Measurements from ENCODE around the gene LYPD5. TPM values are rescaled to one million over a fixed set of nuclear protein-coding genes. Genes with fewer than 3 reads are reported as not detected.
A peak's percentile ranks its signal among the peaks of the same experiment; 100 is the strongest.

Gene LYPD5
- total and polyA plus RNA-seq, 2 of the 13 experiments (the other 11 are each of a cell fraction or from before 2014, with no cell fraction given) = not detected

DNA sequence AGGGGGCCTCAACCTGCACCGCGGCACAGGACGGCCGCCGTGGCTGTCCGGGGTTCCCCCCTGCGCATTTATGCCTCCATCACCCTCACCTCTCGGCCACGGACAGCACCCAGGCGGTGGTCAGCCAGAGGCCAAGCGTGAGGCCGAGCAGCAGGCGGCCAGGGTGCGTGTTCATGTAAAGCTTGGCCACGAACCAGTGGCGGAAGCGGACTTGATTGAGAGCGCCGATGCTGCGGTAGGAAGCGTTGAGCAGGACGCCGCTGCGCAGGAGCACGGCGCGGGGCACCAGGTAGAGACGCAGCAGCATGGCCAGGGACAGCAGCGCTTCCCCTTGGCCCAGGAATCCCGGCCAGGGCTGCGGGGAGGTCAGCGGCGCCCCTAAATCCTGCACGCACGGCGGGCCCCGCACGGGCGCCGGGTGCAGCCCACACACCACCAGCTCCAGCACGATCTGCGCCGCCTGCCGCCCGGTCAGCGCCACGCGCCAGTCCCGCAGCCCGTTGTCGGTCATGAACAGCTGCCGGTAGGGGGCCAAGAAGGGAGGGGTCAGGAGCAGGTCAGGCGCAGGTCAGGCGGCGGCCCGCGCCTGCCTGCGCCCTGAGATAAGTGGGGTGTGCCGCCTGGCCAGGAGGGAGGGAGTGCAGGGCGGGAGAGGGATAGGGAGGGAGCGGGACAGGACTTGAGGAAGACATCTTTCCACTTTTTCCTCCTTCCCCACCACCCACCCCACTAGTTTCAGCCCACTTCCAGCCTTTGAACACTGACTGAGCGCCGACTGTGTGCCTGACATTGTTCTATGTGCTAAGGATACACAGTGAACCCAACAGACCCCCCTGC lies 27.9 kb downstream of the LYPD5 start (continued):
- TF ChIP-seq, protein P1, sequence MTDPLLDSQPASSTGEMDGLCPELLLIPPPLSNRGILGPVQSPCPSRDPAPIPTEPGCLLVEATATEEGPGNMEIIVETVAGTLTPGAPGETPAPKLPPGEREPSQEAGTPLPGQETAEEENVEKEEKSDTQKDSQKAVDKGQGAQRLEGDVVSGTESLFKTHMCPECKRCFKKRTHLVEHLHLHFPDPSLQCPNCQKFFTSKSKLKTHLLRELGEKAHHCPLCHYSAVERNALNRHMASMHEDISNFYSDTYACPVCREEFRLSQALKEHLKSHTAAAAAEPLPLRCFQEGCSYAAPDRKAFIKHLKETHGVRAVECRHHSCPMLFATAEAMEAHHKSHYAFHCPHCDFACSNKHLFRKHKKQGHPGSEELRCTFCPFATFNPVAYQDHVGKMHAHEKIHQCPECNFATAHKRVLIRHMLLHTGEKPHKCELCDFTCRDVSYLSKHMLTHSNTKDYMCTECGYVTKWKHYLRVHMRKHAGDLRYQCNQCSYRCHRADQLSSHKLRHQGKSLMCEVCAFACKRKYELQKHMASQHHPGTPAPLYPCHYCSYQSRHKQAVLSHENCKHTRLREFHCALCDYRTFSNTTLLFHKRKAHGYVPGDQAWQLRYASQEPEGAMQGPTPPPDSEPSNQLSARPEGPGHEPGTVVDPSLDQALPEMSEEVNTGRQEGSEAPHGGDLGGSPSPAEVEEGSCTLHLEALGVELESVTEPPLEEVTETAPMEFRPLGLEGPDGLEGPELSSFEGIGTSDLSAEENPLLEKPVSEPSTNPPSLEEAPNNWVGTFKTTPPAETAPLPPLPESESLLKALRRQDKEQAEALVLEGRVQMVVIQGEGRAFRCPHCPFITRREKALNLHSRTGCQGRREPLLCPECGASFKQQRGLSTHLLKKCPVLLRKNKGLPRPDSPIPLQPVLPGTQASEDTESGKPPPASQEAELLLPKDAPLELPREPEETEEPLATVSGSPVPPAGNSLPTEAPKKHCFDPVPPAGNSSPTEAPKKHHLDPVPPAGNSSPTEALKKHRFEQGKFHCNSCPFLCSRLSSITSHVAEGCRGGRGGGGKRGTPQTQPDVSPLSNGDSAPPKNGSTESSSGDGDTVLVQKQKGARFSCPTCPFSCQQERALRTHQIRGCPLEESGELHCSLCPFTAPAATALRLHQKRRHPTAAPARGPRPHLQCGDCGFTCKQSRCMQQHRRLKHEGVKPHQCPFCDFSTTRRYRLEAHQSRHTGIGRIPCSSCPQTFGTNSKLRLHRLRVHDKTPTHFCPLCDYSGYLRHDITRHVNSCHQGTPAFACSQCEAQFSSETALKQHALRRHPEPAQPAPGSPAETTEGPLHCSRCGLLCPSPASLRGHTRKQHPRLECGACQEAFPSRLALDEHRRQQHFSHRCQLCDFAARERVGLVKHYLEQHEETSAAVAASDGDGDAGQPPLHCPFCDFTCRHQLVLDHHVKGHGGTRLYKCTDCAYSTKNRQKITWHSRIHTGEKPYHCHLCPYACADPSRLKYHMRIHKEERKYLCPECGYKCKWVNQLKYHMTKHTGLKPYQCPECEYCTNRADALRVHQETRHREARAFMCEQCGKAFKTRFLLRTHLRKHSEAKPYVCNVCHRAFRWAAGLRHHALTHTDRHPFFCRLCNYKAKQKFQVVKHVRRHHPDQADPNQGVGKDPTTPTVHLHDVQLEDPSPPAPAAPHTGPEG (CRISPR knock-in tag; IDR thresholded peaks at IDR 0.05) = no peak; the same call in 1 of the 2 replicates
- no peak for TF ChIP-seq HOXA7 (CRISPR knock-in tag; IDR thresholded peaks at IDR 0.05)
- TF ChIP-seq, protein P2, sequence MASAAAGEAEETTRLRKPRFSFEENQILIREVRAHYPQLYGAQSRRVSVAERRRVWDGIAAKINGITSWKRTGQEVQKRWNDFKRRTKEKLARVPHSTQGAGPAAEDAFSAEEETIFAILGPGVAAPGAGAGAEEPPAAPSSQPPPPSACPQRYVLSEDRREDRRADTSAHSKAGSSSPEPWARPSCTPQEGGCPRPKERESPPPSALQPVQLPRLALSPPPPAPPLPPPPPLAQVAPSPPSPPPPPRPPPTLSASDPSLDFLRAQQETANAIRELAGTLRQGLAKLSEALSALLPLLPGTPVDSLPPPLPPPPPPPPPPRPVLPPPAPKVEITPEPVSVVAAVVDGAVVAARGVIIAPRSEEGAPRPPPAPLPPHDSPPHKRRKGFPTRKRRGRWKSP (CRISPR knock-in tag; IDR thresholded peaks at IDR 0.05) = peak; percentile 79
- TF ChIP-seq ZZZ3 (CRISPR knock-in tag; IDR thresholded peaks at IDR 0.05; ENCODE audit: borderline replicate concordance) = peak; percentile 58; the same call in 1 of the 2 replicates
- TF ChIP-seq MED1 (CRISPR knock-in tag; IDR thresholded peaks at IDR 0.05) = no peak
- TF ChIP-seq, protein P3, sequence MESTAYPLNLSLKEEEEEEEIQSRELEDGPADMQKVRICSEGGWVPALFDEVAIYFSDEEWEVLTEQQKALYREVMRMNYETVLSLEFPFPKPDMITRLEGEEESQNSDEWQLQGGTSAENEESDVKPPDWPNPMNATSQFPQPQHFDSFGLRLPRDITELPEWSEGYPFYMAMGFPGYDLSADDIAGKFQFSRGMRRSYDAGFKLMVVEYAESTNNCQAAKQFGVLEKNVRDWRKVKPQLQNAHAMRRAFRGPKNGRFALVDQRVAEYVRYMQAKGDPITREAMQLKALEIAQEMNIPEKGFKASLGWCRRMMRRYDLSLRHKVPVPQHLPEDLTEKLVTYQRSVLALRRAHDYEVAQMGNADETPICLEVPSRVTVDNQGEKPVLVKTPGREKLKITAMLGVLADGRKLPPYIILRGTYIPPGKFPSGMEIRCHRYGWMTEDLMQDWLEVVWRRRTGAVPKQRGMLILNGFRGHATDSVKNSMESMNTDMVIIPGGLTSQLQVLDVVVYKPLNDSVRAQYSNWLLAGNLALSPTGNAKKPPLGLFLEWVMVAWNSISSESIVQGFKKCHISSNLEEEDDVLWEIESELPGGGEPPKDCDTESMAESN (CRISPR knock-in tag; conservative IDR thresholded peaks at IDR 0.05) = peak; percentile 77; the same call in 1 of the 2 replicates
- TF ChIP-seq, protein P4, sequence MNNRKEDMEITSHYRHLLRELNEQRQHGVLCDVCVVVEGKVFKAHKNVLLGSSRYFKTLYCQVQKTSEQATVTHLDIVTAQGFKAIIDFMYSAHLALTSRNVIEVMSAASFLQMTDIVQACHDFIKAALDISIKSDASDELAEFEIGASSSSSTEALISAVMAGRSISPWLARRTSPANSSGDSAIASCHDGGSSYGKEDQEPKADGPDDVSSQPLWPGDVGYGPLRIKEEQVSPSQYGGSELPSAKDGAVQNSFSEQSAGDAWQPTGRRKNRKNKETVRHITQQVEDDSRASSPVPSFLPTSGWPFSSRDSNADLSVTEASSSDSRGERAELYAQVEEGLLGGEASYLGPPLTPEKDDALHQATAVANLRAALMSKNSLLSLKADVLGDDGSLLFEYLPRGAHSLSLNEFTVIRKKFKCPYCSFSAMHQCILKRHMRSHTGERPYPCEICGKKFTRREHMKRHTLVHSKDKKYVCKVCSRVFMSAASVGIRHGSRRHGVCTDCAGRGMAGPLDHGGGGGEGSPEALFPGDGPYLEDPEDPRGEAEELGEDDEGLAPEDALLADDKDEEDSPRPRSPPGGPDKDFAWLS (CRISPR knock-in tag; IDR thresholded peaks at IDR 0.05; ENCODE audit: borderline replicate concordance) = 0 out of 2 replicates have a peak, but pooled peaks have one; percentile 44
- peak; percentile 60; the same call in 1 of the 2 replicates for TF ChIP-seq FOXC1 (CRISPR knock-in tag; IDR thresholded peaks at IDR 0.05; ENCODE audit: borderline replicate concordance)
- 0 out of 2 replicates have a peak, but pooled peaks have one; percentile 10 for TF ChIP-seq ETV5 (CRISPR knock-in tag; IDR thresholded peaks at IDR 0.05; ENCODE audit: borderline replicate concordance)
- TF ChIP-seq MAZ (IDR thresholded peaks at IDR 0.05; ENCODE audit: borderline replicate concordance, low read depth, low read length) = peak; percentile 58; the same call in 1 of the 2 replicates
- peak; percentile 93 for TF ChIP-seq MAZ (CRISPR knock-in tag; IDR thresholded peaks at IDR 0.05; ENCODE audit: low read depth)
- TF ChIP-seq, protein P5, sequence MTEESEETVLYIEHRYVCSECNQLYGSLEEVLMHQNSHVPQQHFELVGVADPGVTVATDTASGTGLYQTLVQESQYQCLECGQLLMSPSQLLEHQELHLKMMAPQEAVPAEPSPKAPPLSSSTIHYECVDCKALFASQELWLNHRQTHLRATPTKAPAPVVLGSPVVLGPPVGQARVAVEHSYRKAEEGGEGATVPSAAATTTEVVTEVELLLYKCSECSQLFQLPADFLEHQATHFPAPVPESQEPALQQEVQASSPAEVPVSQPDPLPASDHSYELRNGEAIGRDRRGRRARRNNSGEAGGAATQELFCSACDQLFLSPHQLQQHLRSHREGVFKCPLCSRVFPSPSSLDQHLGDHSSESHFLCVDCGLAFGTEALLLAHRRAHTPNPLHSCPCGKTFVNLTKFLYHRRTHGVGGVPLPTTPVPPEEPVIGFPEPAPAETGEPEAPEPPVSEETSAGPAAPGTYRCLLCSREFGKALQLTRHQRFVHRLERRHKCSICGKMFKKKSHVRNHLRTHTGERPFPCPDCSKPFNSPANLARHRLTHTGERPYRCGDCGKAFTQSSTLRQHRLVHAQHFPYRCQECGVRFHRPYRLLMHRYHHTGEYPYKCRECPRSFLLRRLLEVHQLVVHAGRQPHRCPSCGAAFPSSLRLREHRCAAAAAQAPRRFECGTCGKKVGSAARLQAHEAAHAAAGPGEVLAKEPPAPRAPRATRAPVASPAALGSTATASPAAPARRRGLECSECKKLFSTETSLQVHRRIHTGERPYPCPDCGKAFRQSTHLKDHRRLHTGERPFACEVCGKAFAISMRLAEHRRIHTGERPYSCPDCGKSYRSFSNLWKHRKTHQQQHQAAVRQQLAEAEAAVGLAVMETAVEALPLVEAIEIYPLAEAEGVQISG (CRISPR knock-in tag; IDR thresholded peaks at IDR 0.05) = peak; percentile 56
- TF ChIP-seq ZNF180 (CRISPR knock-in tag; IDR thresholded peaks at IDR 0.05; ENCODE audit: borderline replicate concordance, low read depth) = no peak

All from HepG2 (cell line).